ENCODE data around the gene RXFP4. TPM values are rescaled to one million over a fixed set of nuclear protein-coding genes. Genes with fewer than 3 reads are reported as not detected.

Gene RXFP4
- total and polyA plus RNA-seq, 9 of the 15 experiments (the other 6 are each of a cell fraction or from before 2014, with no cell fraction given) = 0.64 TPM; not detected in 8

GRCh38 chr1:155983191-155984024, 42.0 kb downstream of the RXFP4 start:
- no peaks in the 10 kb centered on the region for H4K20me1 ChIP-seq (replicated peaks; ENCODE audit: control insufficient read depth, insufficient read depth, low read length)
- H3K79me2 ChIP-seq (ENCODE audit: control insufficient read depth, insufficient read depth, low read length) = peaks cover 39% of the 10 kb centered on the region
- H3K36me3 ChIP-seq (ENCODE audit: control insufficient read depth, insufficient read depth, low read length) = 0 out of 3 replicates have a peak, but pooled peaks cover 2% of the 10 kb centered on the region
- ChIA-PET POLR2A (interaction anchor here (0.5 to 5.1 kb wide), 11 partner anchors 9 to 50 kb away, joined by 3 to 41 read pairs (median 5); partner anchors contain the start of gene KHDC4), CTCF (ENCODE audit: low intra/inter-chr PET ratio) (interaction anchor here (1.6 kb wide), 1 partner anchor 45 kb away, joined by 4 read pairs; no protein-coding TSS in a partner anchor)
- peak overlapping the region; percentile 47 for H3K4me2 ChIP-seq (ENCODE audit: insufficient read depth, low read length)
- H3K4me3 ChIP-seq = no peak overlapping the region
- FAIRE-seq (peak; percentile 78), ATAC-seq (peak; percentile 77), DNase-seq (ENCODE audit: extremely low read depth in 1 of 4, low spot score in 3 of 4) (peak in 2 of 4 experiments; percentile 48 to 65)
- no peaks in the 10 kb centered on the region for H3K9me3 ChIP-seq (replicated peaks; ENCODE audit: control insufficient read depth, insufficient read depth, low read depth, low read length)
- H3K4me1 ChIP-seq (replicated peaks in 1 of 2; ENCODE audit: control insufficient read depth in 2 of 2, insufficient read depth in 2 of 2, low read length in 2 of 2) = peaks cover 35 to 40% of the 10 kb centered on the region in 2 experiments
- H3K27me3 ChIP-seq (ENCODE audit: control insufficient read depth in 2 of 2, insufficient read depth in 2 of 2, low read length in 2 of 2) = no peaks in the 10 kb centered on the region
- H3K9ac ChIP-seq (ENCODE audit: insufficient read depth in 1 of 2, low read depth in 2 of 2, low read length in 2 of 2) = peak overlapping the region; percentile 24 to 89; a peak in 2 of 4 replicates
- intact Hi-C loops (cut with micrococcal nuclease) = loop anchor here (1.0 to 5.0 kb wide), 2 partner anchors 45 to 69 kb away; partner anchors contain the start of genes LAMTOR2 and UBQLN4
- peak overlapping the region; percentile 93; the same call in 1 of the 3 replicates for H3K27ac ChIP-seq (ENCODE audit: extremely low read depth, low read depth, low read length)
- in situ Hi-C loops (cut with MboI) = no loop called here
- no peak overlapping the region for H2AFZ ChIP-seq (ENCODE audit: low read depth, low read length)
- no peaks in the 10 kb centered on the region for H3K9me1 ChIP-seq (ENCODE audit: control insufficient read depth, insufficient read depth, low read length)
- 26% methylated on average over 4 of the region's 4 CpGs for WGBS (ENCODE audit: insufficient coverage, low coverage, missing lambda C conversion rate)
- no TSS peak for BruUV-seq (replicated peaks)
- no peak for TF ChIP-seq NCOA4 (IDR thresholded peaks at IDR 0.05; ENCODE audit: partially characterized antibody)
- no peak for TF ChIP-seq ILK (tag; IDR thresholded peaks at IDR 0.05; ENCODE audit: borderline replicate concordance, low read depth)
- TF ChIP-seq ARID4B (CRISPR knock-in tag; IDR thresholded peaks at IDR 0.05) = peak; percentile 51; the same call in 1 of the 2 replicates
- TF ChIP-seq TAF7 (tag; IDR thresholded peaks at IDR 0.05) = 0 out of 2 replicates have a peak, but pooled peaks have one; percentile 33
- no peak for TF ChIP-seq NR2C1 (IDR thresholded peaks at IDR 0.05)
- 0 out of 2 replicates have a peak, but pooled peaks have one; percentile 20 for TF ChIP-seq NR2C1 (tag; IDR thresholded peaks at IDR 0.05)
- TF ChIP-seq MNT (conservative IDR thresholded peaks at IDR 0.05) = 0 out of 4 replicates have a peak, but pooled peaks of 1 of the 2 experiments have one; percentile 24
- TF ChIP-seq DPF2 (IDR thresholded peaks at IDR 0.05) = peak; percentile 55; the same call in 1 of the 2 replicates
- peak; percentile 67; the same call in 1 of the 2 replicates for TF ChIP-seq MTA3 (IDR thresholded peaks at IDR 0.05; ENCODE audit: borderline replicate concordance)
- no peak for TF ChIP-seq IRF2 (CRISPR knock-in tag; IDR thresholded peaks at IDR 0.05)
- TF ChIP-seq DEAF1 (CRISPR knock-in tag; IDR thresholded peaks at IDR 0.05) = peak; percentile 39; the same call in 1 of the 2 replicates
- peak in 1 of 2 experiments; percentile 70; a peak in 2 of 4 replicates for TF ChIP-seq MAZ (CRISPR knock-in tag; conservative IDR thresholded peaks at IDR 0.05 in 1 of 2, IDR thresholded peaks at IDR 0.05 in 1 of 2)
